Neural cell (in vitro differentiated cells): Measurements from ENCODE around the gene DUT. TPM values are rescaled to one million over a fixed set of nuclear protein-coding genes. Genes with fewer than 3 reads are reported as not detected.

Source experiments
- H2AFZ ChIP-seq: fragments of 200-600, 300-800 bp; sonication (generic), shearing (Covaris generic); 2 replicates; pipeline ENCODE4 v1.6.0; 2014; ENCODE audit warnings: low read depth, mild to moderate bottlenecking, antibody characterized with exemption, low read length, moderate library complexity
- H3F3A ChIP-seq: fragments of 200-600 bp; shearing (Covaris generic); 2 replicates; pipeline ENCODE4 v1.6.1; 2016; ENCODE audit warnings: mild to moderate bottlenecking, moderate library complexity, mixed read lengths, antibody characterized with exemption, low read length; ENCODE audit not compliant: insufficient read depth, poor library complexity, severe bottlenecking
- H3K27ac ChIP-seq: fragments of 200-600, 300-800 bp; sonication (generic), shearing (Covaris generic); 2 replicates; pipeline ENCODE4 v1.5.1; 2014; ENCODE audit warnings: mild to moderate bottlenecking, low read length, moderate library complexity
- H3K27me3 ChIP-seq: fragments of 300-800, 200-600 bp; sonication (generic), shearing (Covaris generic); 2 replicates; pipeline ENCODE4 v1.6.0; 2014; ENCODE audit warnings: mild to moderate bottlenecking, low read depth, low read length, moderate library complexity; ENCODE audit not compliant: insufficient read depth
- H3K36me3 ChIP-seq: fragments of 300-800, 200-600 bp; sonication (generic), shearing (Covaris generic); 2 replicates; pipeline ENCODE4 v1.5.1; 2014; ENCODE audit warnings: mild to moderate bottlenecking, antibody characterized with exemption, low read length, moderate library complexity; ENCODE audit not compliant: insufficient read depth
- H3K4me2 ChIP-seq: fragments of 300-800, 200-600 bp; sonication (generic), shearing (Covaris generic); 2 replicates; pipeline ENCODE4 v1.6.0; 2014; ENCODE audit warnings: mild to moderate bottlenecking, low read length
- H3K4me3 ChIP-seq: fragments of 300-800, 200-600 bp; sonication (generic), shearing (Covaris generic); 2 replicates; pipeline ENCODE4 v1.5.1; 2014; ENCODE audit warnings: mild to moderate bottlenecking, low read length, moderate library complexity
- H3K79me2 ChIP-seq: fragments of 200-600 bp; shearing (Covaris generic); replicated peaks from 2 replicates; pipeline ENCODE4 v1.6.0; 2014; ENCODE audit warnings: mild to moderate bottlenecking, low read length, moderate library complexity; ENCODE audit not compliant: insufficient read depth
- H3K9ac ChIP-seq: fragments of 300-800, 200-600 bp; sonication (generic), shearing (Covaris generic); 2 replicates; pipeline ENCODE4 v1.6.1; 2016; ENCODE audit warnings: mild to moderate bottlenecking, low read length, mixed read lengths
- H3K9me2 ChIP-seq: fragments of 200-600 bp; shearing (Covaris generic); 2 replicates; pipeline ENCODE4 v1.6.1; 2016; ENCODE audit warnings: mild to moderate bottlenecking, low read length, mixed read lengths; ENCODE audit not compliant: insufficient read depth
- H3K9me3 ChIP-seq: fragments of 200-600, 300-800 bp; sonication (generic), shearing (Covaris generic); 2 replicates; pipeline ENCODE4 v1.6.1; 2016; ENCODE audit warnings: mild to moderate bottlenecking, mixed run types, low read length, moderate library complexity, mixed read lengths
- H4K20me1 ChIP-seq: fragments of 200-600 bp; shearing (Covaris generic); 2 replicates; pipeline ENCODE4 v1.6.1; 2016; ENCODE audit warnings: mild to moderate bottlenecking, mixed run types; ENCODE audit not compliant: insufficient read depth
- EP300 ChIP-seq: fragments of 450-650 bp; conservative IDR thresholded peaks from 2 replicates; pipeline ENCODE4 v1.6.1; 2014; ENCODE audit warnings: antibody characterized with exemption, mild to moderate bottlenecking, moderate library complexity; ENCODE audit not compliant: poor library complexity, severe bottlenecking
- EZH2 ChIP-seq: fragments of 200-600, 300-800 bp; shearing (Covaris generic), sonication (generic); IDR thresholded peaks from 2 replicates; pipeline ENCODE4 v1.6.1; 2014; ENCODE audit warnings: antibody characterized with exemption, low read length, borderline replicate concordance, mild to moderate bottlenecking; ENCODE audit not compliant: insufficient read depth, poor library complexity, severe bottlenecking
- MXI1 ChIP-seq: fragments of 450-650 bp; conservative IDR thresholded peaks from 2 replicates; pipeline ENCODE4 v1.6.1; 2014; ENCODE audit warnings: antibody characterized with exemption, mild to moderate bottlenecking; ENCODE audit not compliant: poor library complexity, severe bottlenecking
- POLR2AphosphoS5 ChIP-seq: IDR thresholded peaks from 2 replicates; pipeline ENCODE4 v1.6.1; 2012
- RAD21 ChIP-seq: fragments of 450-650 bp; conservative IDR thresholded peaks from 2 replicates; pipeline ENCODE4 v1.6.1; 2014; ENCODE audit warnings: antibody characterized with exemption, mild to moderate bottlenecking, moderate library complexity
- SMC3 ChIP-seq: fragments of 450-650 bp; conservative IDR thresholded peaks from 2 replicates; pipeline ENCODE4 v1.6.1; 2014; ENCODE audit warnings: antibody characterized with exemption, mild to moderate bottlenecking, moderate library complexity; ENCODE audit not compliant: poor library complexity
- TAF1 ChIP-seq: IDR thresholded peaks from 2 replicates; pipeline ENCODE4 v1.6.1; 2012; ENCODE audit warnings: low read depth
- polyA plus RNA-seq: library from polyadenylated mRNA; depleted of rRNA; stranded (reverse); fragments of >200 nt; gene quantifications from 2 replicates; pipeline ENCODE4 v1.2.3, GENCODE V29; 2014
- TF ChIP-seq, protein P1 (sequence below): fragments of 450-650 bp; IDR thresholded peaks from 2 replicates; pipeline ENCODE4 v1.5.1; 2014; ENCODE audit warnings: antibody characterized with exemption, mild to moderate bottlenecking, moderate library complexity; ENCODE audit not compliant: poor library complexity, severe bottlenecking
- TF ChIP-seq, protein P2 (sequence below): IDR thresholded peaks from 2 replicates; pipeline ENCODE4 v1.6.1; 2012; ENCODE audit warnings: borderline replicate concordance

DUT gene
- polyA plus RNA-seq, 1 donor from 2014 or later, result 263 TPM

DNA sequence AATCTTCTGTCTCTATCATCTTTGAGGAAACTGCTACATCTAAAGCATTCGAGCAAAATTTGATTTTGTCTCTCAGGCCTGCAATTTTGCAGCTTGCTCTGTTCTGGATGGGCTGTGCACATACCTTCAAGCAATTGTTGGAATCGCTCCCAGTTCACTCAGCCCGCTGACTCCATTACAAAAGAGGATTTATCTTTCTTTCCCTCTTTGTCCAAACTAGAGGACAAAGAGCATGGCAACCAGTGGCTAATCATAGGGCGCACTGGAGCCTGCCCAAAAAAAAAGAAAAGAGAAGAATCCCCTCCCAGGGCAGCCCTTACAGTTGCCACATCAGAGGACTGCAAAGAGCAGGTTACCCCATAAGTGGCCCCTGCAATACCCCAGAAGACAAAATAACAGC, 49.0 kb upstream of the DUT start:
- no peaks in the 10 kb centered on the region for H3K9me2 ChIP-seq
- no peak overlapping the region for H2AFZ ChIP-seq
- H3K27me3 ChIP-seq, result no peaks in the 10 kb centered on the region
- H3K4me2 ChIP-seq, result no peak overlapping the region
- no peak overlapping the region for H3K27ac ChIP-seq
- TF ChIP-seq POLR2AphosphoS5 (no peak), EZH2 (no peak), TAF1 (no peak), MXI1 (no peak), SMC3 (no peak), EP300 (no peak), RAD21 (no peak)
- TF ChIP-seq, protein P1, sequence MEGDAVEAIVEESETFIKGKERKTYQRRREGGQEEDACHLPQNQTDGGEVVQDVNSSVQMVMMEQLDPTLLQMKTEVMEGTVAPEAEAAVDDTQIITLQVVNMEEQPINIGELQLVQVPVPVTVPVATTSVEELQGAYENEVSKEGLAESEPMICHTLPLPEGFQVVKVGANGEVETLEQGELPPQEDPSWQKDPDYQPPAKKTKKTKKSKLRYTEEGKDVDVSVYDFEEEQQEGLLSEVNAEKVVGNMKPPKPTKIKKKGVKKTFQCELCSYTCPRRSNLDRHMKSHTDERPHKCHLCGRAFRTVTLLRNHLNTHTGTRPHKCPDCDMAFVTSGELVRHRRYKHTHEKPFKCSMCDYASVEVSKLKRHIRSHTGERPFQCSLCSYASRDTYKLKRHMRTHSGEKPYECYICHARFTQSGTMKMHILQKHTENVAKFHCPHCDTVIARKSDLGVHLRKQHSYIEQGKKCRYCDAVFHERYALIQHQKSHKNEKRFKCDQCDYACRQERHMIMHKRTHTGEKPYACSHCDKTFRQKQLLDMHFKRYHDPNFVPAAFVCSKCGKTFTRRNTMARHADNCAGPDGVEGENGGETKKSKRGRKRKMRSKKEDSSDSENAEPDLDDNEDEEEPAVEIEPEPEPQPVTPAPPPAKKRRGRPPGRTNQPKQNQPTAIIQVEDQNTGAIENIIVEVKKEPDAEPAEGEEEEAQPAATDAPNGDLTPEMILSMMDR, result no peak
- TF ChIP-seq, protein P2, sequence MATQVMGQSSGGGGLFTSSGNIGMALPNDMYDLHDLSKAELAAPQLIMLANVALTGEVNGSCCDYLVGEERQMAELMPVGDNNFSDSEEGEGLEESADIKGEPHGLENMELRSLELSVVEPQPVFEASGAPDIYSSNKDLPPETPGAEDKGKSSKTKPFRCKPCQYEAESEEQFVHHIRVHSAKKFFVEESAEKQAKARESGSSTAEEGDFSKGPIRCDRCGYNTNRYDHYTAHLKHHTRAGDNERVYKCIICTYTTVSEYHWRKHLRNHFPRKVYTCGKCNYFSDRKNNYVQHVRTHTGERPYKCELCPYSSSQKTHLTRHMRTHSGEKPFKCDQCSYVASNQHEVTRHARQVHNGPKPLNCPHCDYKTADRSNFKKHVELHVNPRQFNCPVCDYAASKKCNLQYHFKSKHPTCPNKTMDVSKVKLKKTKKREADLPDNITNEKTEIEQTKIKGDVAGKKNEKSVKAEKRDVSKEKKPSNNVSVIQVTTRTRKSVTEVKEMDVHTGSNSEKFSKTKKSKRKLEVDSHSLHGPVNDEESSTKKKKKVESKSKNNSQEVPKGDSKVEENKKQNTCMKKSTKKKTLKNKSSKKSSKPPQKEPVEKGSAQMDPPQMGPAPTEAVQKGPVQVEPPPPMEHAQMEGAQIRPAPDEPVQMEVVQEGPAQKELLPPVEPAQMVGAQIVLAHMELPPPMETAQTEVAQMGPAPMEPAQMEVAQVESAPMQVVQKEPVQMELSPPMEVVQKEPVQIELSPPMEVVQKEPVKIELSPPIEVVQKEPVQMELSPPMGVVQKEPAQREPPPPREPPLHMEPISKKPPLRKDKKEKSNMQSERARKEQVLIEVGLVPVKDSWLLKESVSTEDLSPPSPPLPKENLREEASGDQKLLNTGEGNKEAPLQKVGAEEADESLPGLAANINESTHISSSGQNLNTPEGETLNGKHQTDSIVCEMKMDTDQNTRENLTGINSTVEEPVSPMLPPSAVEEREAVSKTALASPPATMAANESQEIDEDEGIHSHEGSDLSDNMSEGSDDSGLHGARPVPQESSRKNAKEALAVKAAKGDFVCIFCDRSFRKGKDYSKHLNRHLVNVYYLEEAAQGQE, result no peak
- no peak overlapping the region for H3K9ac ChIP-seq
- no peaks in the 10 kb centered on the region for H3K79me2 ChIP-seq
- H3K36me3 ChIP-seq, result no peaks in the 10 kb centered on the region
- H3K9me3 ChIP-seq, result no peaks in the 10 kb centered on the region
- no peaks in the 10 kb centered on the region for H4K20me1 ChIP-seq
- H3K4me3 ChIP-seq, result no peak overlapping the region
- no peaks in the 10 kb centered on the region for H3F3A ChIP-seq

DNA sequence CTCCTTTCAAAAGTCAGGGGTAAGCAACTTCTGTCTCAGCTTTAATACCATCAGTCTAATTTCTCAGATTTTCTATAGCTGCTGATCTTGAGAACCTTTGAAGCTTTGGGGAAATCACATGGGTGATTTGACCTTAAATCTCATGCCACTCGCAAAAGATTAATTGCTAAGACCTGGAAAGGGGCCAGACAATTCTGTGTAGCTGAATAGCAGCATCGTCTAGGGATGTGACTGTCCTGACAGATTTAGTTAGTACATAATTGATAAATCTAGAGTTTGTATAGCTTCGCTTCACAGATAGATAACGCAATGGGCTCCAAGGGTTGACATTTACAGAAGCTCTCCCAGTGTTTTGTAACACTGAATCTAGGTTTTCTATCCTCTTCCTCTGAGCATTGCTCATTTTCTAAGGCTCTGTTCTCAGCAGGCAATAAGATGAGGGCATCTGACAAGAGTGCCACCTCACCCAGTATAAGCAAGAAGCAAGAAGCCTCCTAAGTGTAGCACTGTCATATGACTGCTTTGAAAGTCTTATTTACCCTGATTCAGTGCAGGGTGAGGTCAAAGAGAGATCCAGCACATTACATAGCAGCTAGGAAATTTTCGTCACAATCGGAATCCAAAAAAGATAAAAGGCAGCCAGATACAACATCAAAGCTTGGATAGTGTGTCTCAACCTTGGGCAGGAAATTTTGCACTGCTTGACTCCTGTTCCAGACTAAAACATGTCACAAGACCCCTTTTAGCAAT, 47.7 kb upstream of the DUT start:
- H3K79me2 ChIP-seq, result no peaks in the 10 kb centered on the region
- TF ChIP-seq, protein P2, result no peak
- TF ChIP-seq POLR2AphosphoS5 (no peak), SMC3 (no peak), RAD21 (no peak), MXI1 (no peak), EP300 (no peak), TAF1 (no peak), EZH2 (no peak)
- TF ChIP-seq, protein P1, result no peak
- H3K27ac ChIP-seq, result no peak overlapping the region
- H3K4me2 ChIP-seq, result no peak overlapping the region
- no peaks in the 10 kb centered on the region for H4K20me1 ChIP-seq
- H3K27me3 ChIP-seq, result no peaks in the 10 kb centered on the region
- no peaks in the 10 kb centered on the region for H3F3A ChIP-seq
- no peak overlapping the region for H3K9ac ChIP-seq
- H3K36me3 ChIP-seq, result no peaks in the 10 kb centered on the region
- no peaks in the 10 kb centered on the region for H3K9me3 ChIP-seq
- H3K4me3 ChIP-seq, result no peak overlapping the region
- H2AFZ ChIP-seq, result no peak overlapping the region
- no peaks in the 10 kb centered on the region for H3K9me2 ChIP-seq
